HG03060 (cell line): Measurements from ENCODE around the gene SEC14L5.
"Not testable (repeated sequence)": the region's sequence is repeated elsewhere in the genome, so short reads cannot be mapped to it uniquely, and the experiment has no call there.

ENCODE experiments used
- ATAC-seq: cut with Tn5 transposase; IDR thresholded peaks from one replicate; pipeline ENCODE4 v1.9.1; 2021; ENCODE audit warnings: low read depth, moderate number of reproducible peaks; ENCODE audit not compliant: unreplicated experiment

The SEC14L5 gene

DNA sequence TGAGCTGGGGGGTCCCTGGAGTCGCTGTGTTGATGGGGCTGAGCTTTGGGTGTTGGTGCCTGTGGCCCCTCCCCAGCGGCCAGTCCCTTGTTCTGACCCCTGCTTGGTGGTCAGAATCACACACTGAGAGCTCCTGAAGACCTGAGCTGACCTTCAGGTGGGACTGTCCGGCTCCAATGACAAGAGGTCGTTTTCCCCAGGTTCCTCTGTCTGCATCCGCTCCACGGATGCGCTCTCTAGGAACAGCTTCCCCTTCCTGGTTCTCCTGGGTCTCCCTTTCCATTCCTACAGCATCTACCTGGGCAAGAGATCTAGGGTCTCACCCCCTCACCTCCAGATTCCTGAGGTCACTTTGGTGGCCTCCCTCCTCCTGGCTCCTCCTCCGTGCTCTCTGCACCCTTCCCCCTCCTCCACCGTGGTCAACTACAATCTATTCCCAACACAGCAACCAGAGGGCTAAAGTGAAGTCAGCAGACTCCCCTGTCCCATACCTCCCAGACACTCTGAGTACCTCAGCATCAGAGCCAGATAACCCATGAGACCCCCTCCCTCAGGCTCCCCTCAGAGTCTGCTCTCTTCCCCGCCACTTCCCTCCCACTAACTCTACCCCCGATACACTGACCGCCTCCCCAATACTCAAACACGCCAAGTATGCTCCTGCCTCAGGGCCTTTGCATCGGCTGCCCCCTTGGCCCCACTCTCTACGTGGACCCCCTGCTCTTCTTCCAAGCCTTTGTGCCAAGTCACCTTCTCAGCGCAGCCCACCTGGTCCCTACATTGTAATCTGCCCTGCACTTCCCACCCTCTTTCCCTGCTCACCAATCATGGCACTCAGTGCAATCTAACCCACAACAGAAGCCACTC lies 9.0 kb upstream of the SEC14L5 start:
- no peak for ATAC-seq

DNA sequence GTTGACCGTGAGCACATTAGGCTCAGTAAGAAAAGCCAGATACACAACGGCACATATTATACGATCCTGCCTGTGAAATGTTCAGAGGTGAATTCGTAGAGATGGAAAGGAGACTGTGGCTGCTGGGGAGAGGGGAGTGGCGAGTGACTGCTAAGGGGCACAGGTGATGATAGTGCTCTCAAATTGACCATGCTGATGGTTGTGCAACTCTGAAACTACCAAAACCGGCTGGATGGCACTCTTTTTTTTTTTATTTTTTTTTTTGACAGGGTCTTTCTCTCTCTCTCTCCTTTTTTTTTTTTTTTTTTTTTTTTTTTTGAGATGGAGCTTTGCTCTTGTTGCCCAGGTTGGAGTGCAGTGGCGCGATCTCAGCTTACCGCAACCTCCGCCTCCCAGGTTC lies 8.1 kb upstream of the SEC14L5 start:
- ATAC-seq, result no peak

DNA sequence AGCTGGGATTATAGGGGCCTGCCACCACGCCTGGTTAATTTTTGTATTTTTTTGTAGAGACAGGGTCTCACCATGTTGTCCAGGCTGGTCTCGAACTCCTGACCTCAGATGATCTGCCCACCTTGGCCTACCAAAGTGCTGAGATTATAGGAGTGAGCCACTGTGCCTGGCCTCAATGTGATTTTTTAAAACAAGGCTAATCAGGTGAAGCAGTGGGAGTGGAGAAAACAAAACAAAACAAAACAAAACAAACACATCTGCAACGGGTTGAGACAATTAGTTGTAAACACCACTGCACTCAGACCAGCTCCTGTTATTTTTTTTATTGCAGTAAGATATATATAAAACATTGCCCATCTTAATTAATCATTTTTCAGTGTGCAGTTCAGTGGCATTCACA lies 6.5 kb upstream of the SEC14L5 start:
- ATAC-seq, result not testable (repeated sequence)

DNA sequence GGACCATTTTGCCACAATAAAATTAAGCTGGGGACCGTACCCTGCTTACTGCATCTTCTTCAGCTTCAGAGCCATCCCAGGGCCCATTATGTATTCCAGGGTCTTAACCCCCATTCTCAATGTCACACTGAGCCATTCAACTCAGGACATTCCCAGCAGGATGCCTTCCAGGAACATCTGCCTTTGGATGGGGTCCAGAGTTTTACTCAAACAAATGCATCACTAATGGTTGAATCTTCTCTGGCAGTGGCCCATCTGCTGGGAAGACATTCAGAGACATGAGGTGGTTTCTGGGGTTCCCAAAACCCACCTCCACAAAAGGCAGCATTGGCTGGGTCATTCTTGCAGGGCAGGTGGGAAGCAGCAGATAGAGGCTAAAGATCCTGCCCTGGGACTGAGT lies 3.4 kb upstream of the SEC14L5 start:
- ATAC-seq, result no peak

- ATAC-seq, result no peak
Measured at GRCh38 chr16:4957420-4957719, 760 bp upstream of the SEC14L5 start.

DNA sequence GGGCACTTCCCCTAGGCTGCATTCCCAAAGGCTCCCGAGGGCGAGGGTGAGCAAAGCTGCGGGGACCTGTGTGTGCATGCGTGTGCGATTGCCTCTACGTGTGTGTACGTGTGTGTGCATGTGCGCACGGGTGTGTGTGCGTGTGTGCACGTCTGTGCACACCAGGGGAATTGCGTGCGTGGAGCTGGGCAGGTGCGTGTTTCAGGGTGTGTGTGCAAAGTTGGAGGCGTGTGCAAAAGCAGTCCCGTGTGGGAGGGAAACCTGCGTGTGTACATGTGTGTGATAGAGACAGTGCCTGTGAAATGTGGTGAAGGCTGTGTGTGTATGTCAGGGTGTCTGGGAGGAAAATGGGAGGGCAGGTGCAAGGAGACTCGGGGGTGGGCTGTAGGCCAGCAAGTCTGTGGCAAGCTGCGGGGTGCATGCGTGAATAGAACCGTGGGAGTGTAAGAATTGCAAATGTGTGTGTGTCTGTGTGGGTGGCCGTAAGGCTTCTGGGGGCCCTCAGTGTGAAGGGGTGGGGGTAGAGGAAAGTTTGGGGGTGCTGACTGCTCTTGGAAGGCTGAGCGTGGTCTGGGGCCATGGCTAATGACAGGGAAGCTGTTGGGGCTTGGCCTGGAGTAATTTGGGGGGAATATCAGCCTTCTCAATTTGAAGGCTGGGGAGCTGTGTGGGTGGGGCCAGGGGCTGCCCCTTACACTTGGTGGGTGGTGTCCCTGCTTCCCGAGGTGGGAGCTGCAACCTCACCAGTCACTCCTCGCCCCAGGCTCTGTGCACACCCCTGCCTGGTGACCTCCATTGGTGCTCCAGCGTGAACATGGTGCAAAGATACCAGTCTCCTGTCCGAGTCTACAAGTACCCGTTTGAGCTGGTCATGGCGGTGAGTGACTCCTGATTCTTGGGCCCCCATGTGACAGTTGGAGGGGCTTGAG lies 644 bp downstream of the SEC14L5 start:
- ATAC-seq, result no peak

- no peak for ATAC-seq
Measured at GRCh38 chr16:4960579-4960978, 2.4 kb downstream of the SEC14L5 start.

- ATAC-seq, result no peak
Measured at GRCh38 chr16:4962716-4963115, 4.6 kb downstream of the SEC14L5 start.

- not testable (repeated sequence) for ATAC-seq
Measured at GRCh38 chr16:4963527-4963926, 5.4 kb downstream of the SEC14L5 start.

DNA sequence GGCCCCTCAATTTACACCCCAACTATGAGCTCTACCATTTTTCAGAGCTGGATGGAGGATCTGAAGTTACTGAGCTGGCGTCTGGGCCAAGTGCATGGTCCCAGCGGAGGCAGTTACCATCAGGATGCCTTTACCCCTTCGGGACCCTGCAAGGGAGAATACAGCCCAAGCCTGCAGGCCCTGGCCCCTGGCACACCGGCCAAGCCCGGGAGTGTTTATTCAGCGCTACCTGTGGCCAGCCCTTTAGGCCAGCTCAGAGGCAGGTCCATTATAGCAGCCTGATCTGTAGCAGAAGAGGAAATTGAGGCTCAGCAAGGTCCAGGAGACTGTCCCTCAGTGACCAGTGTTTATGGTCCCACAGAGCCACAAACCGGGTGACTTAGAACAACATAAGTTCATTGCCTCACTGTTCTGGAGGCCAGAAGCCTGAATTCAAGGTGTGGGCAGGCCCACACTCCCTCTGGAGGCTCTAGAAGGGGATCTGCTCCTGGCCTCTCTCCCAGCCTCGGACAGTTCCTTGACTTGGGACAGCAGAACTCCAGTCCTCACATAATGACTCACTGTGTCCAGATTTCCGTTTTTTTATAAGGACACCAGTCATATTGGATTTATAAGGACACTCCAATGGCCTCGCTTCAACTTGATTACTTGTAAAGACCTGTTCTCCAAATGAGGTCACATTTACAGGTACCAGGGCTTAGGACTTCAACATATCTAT lies 8.8 kb downstream of the SEC14L5 start:
- no peak for ATAC-seq

- not testable (repeated sequence) for ATAC-seq
Measured at GRCh38 chr16:4968278-4968677, 10.1 kb downstream of the SEC14L5 start.

- no peak for ATAC-seq
Measured at GRCh38 chr16:4968879-4969483, 10.9 kb downstream of the SEC14L5 start.

- no peak for ATAC-seq
Measured at GRCh38 chr16:4970010-4970409, 11.9 kb downstream of the SEC14L5 start.

- no peak for ATAC-seq
Measured at GRCh38 chr16:4972938-4973587, 14.9 kb downstream of the SEC14L5 start.

DNA sequence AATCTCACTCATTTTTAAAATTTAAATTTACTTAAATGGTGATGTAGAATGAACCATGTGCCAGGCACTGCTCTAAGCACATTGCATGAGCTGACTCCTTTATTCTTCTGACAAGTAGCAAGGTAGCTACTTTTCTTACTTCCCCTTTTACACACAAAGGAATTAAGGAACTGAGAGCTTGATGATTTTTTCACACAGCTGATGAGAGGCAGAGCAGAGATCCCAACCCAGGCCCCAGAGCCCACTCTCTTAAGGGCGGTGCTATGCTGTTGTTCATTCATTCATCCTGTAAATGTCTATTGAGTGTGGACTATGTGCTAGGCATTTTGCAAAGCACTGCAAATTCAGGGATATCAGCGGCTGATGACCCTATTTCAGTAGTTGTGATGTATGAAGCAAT lies 17.9 kb downstream of the SEC14L5 start:
- peak; percentile 91 for ATAC-seq

DNA sequence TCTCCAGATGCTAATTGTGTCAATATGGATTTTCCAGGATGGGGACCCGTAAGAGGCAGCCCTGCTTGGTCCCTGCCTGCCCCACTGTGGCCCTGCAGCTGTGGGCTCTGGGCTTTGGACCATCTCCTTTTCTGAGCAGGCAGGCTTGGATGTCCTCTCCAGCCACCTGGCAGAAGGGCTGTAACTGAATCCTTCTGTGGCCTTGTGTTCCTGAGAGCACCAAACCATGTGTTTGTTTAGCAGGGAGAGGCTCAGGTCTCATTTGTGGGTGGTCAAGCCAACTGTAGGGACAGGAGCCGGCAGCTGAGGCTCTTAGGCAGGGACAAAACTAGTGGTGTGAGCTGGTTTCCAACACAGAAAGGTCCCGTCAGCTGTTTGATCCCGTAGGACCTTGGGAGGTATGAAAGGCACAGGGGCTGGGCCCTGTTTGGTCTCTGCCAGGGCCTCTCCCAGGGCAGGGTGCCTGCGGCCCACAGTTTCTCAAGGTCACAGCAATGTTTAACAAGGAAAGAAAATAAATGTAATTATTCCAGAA lies 18.5 kb downstream of the SEC14L5 start:
- no peak for ATAC-seq

DNA sequence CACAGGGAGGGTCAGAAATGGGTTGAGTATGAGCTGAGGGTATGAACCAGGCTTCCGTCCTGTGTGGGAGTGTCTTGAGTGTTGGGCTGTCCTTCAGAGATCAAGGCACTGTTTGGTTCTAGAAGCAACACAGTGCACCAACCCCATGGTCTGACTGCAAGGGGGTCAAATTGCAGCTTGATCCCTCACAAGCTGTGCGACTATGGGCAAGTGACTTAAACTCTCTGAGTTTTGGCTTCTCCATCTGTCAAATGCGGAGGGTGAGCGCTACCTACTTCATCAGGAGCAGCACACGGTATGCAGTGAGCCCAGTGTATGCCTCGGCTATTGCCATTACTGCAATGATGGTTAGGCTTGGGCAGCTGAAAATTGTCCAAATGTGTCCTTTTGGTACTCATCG lies 21.0 kb downstream of the SEC14L5 start:
- no peak for ATAC-seq

- no peak for ATAC-seq
Measured at GRCh38 chr16:4979736-4980660, 21.9 kb downstream of the SEC14L5 start.

DNA sequence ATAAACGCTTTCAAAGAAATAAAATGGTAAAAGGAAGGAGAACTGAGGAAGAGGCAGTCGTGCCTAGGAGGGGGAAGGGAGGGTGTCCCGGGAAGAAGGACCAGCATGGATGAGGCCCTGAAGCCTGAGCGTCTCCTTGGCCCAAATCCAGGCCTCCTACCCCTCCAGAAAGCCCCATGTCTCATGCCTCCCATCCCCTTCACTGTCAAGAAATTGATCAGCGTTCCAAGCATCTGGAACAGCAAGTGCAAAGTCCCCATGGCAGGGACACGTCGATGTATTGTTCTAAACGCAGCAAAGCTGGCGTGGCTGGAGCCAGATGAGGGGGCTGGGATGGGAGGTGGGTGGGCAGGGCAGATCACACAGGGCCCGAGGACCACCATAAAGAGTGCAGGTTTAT lies 22.6 kb downstream of the SEC14L5 start:
- ATAC-seq, result no peak
